ENCODE data around the gene FRAT2.

GRCh38 chr10:97372233-97372875, 37.8 kb upstream of the FRAT2 start:
- TF ChIP-seq EP300 (IDR thresholded peaks at IDR 0.05) = no peak
- no peak for TF ChIP-seq CTCF (IDR thresholded peaks at IDR 0.05)
- no peak for TF ChIP-seq POLR2A (IDR thresholded peaks at IDR 0.05)

Measured in tibial nerve (tissue), 4 donors.